K562 (cell line): ENCODE measurements around the gene PTGR2. TPM values are rescaled to one million over a fixed set of nuclear protein-coding genes. Genes with fewer than 3 reads are reported as not detected.

Source experiments
- CC2D1A ChIP-seq: fragments of 450-650 bp; IDR thresholded peaks from 2 replicates; pipeline ENCODE4 v1.6.1; 2017; ENCODE audit warnings: mild to moderate bottlenecking
- CEBPZ ChIP-seq: fragments of 150-350 bp; IDR thresholded peaks from 2 replicates; pipeline ENCODE4 v1.6.1; 2014; ENCODE audit warnings: low read depth, mild to moderate bottlenecking, low read length, borderline replicate concordance
- HMGXB4 ChIP-seq: sonication (generic); formaldehyde crosslinking; IDR thresholded peaks from 2 replicates; pipeline ENCODE4 v1.8.1; 2023; ENCODE audit warnings: mild to moderate bottlenecking, missing genetic modification reagents
- HSF4 ChIP-seq: fragments of 250-450 bp; sonication (Bioruptor Pico); IDR thresholded peaks from 2 replicates; pipeline ENCODE4 v2.1.2; 2022; ENCODE audit warnings: mild to moderate bottlenecking, moderate library complexity, borderline replicate concordance
- ILK ChIP-seq: fragments of 450-650 bp; IDR thresholded peaks from 2 replicates; pipeline ENCODE4 v1.6.1; 2016; ENCODE audit warnings: missing genetic modification characterization, low read depth, mild to moderate bottlenecking, missing compliant biosample characterization, moderate library complexity, borderline replicate concordance
- IRF2 ChIP-seq: sonication (generic); formaldehyde crosslinking; IDR thresholded peaks from 2 replicates; pipeline ENCODE4 v1.8.1; 2022; ENCODE audit warnings: mild to moderate bottlenecking, missing genetic modification reagents
- MED1 ChIP-seq: sonication (generic); formaldehyde crosslinking; IDR thresholded peaks from 2 replicates; pipeline ENCODE4 v1.8.1; 2023; ENCODE audit warnings: missing genetic modification reagents, borderline replicate concordance
- MTA2 ChIP-seq: fragments of 450-650 bp; IDR thresholded peaks from 2 replicates; pipeline ENCODE4 v1.6.1; 2016; ENCODE audit warnings: low read depth
- NFYB ChIP-seq: IDR thresholded peaks from 2 replicates; pipeline ENCODE4 v1.6.1; 2011; ENCODE audit warnings: mild to moderate bottlenecking, moderate library complexity; ENCODE audit not compliant: insufficient read length; ENCODE audit errors: extremely low read depth
- PHTF2 ChIP-seq: fragments of 250-450 bp; sonication (Bioruptor Pico); IDR thresholded peaks from 2 replicates; pipeline ENCODE4 v1.5.0; 2021; ENCODE audit warnings: mild to moderate bottlenecking
- RBM14 ChIP-seq: fragments of 200-400 bp; formaldehyde crosslinking; IDR thresholded peaks from 2 replicates; pipeline ENCODE4 v1.6.1; 2018; ENCODE audit warnings: low read depth, mild to moderate bottlenecking, low read length, moderate library complexity, borderline replicate concordance; ENCODE audit not compliant: insufficient read depth
- SETDB1 ChIP-seq: IDR thresholded peaks from one replicate; pipeline ENCODE4 v1.6.1; 2012; ENCODE audit warnings: low read length, control low read depth, inconsistent platforms
- ZC3H11A ChIP-seq: IDR thresholded peaks from 2 replicates; pipeline ENCODE4 v1.6.1; 2012; ENCODE audit warnings: low read depth, low read length, improper control_type of control experiment
- ZNF143 ChIP-seq: sonication (generic); formaldehyde crosslinking; IDR thresholded peaks from 2 replicates; pipeline ENCODE4 v1.9.0; 2022; ENCODE audit warnings: mild to moderate bottlenecking, missing genetic modification reagents
- ZNF217 ChIP-seq: sonication (generic); formaldehyde crosslinking; IDR thresholded peaks from 2 replicates; pipeline ENCODE4 v1.8.0; 2022; ENCODE audit warnings: mild to moderate bottlenecking, missing genetic modification reagents
- ZNF384 ChIP-seq: IDR thresholded peaks from 2 replicates; pipeline ENCODE4 v1.6.1; 2012; ENCODE audit warnings: low read depth, low read length, improper control_type of control experiment
- ZNF511 ChIP-seq: sonication (generic); formaldehyde crosslinking; IDR thresholded peaks from 2 replicates; pipeline ENCODE4 v1.8.0; 2022; ENCODE audit warnings: mild to moderate bottlenecking, missing genetic modification reagents
- ZNF561 ChIP-seq: fragments of 450-650 bp; formaldehyde crosslinking; conservative IDR thresholded peaks from 2 replicates; pipeline ENCODE4 v1.4.0; 2020; ENCODE audit warnings: mild to moderate bottlenecking, moderate library complexity
- ZNF589 ChIP-seq: fragments of 200-800 bp; sonication (Bioruptor generic); IDR thresholded peaks from 2 replicates; pipeline ENCODE4 v1.6.1; 2016; ENCODE audit warnings: low read depth, missing genetic modification characterization, missing compliant biosample characterization
- ZNF785 ChIP-seq: fragments of 250-450 bp; sonication (Bioruptor Pico); IDR thresholded peaks from 2 replicates; pipeline ENCODE4 v1.4.0; 2020; ENCODE audit warnings: mild to moderate bottlenecking
- polyA plus RNA-seq, 8 experiments: library from polyadenylated mRNA; depleted of rRNA in 4 of 8; stranded (reverse) in 5 of 8; unstranded in 3 of 8; fragments of >200 nt; fragmentation: Nextera tagmentation in 2 of 8; fragmentation: Illumina TruSeq in 1 of 8; extraction: Ambion mirVana in 2 of 8; extraction: Trizol in 1 of 8; gene quantifications; 2 replicates each; pipeline versions ENCODE4 v1.2.1 to v1.2.3, GENCODE V29; 2011 to 2014; ENCODE audit warnings: inconsistent platforms in 1 of 8, missing spikeins in 1 of 8
- total RNA-seq, 7 experiments: library from RNA; depleted of rRNA in 6 of 7; stranded (reverse); fragments of >200 nt in 6 of 7; fragmentation: Illumina TruSeq in 2 of 7; extraction: Trizol in 2 of 7; gene quantifications; 2 replicates each; pipeline versions ENCODE4 v1.2.1 to v1.2.3, GENCODE V29; 2011 to 2021; ENCODE audit warnings: low replicate concordance in 1 of 7
- TF ChIP-seq, protein P1 (sequence below): fragments of 250-450 bp; sonication (Bioruptor Pico); IDR thresholded peaks from 2 replicates; pipeline ENCODE4 v1.5.0; 2021
- TF ChIP-seq, protein P2 (sequence below): fragments of 450-650 bp; formaldehyde crosslinking; IDR thresholded peaks from 2 replicates; pipeline ENCODE4 v1.4.0; 2020; ENCODE audit warnings: mild to moderate bottlenecking, moderate library complexity

PTGR2 gene
- total and polyA plus RNA-seq, 9 of the 15 experiments (the other 6 are each of a cell fraction or from before 2014, with no cell fraction given): 7.4 to 23.0 (median 13.0) TPM

DNA sequence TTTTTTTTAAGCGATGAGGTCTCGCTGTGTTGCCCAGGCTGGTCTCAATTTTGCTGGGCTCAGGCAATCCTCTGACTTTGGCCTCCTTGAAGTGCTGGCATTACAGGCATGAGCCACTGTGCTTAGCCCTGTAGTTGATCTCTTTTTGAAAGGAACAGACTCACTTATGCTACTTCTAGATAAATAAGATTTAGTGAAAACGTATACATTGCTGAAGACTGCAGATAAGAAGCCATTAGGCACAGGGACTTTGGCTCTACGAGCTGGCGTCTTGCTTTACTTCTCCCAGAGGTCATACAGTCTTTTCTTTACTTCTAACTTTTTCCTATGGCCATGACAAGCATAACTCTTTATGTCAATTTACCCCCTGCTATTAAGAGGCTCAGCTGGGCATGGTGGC lies 9.4 kb downstream of the PTGR2 start (continued):
- TF ChIP-seq CEBPZ (no peak), ZNF561 (CRISPR knock-in tag) (no peak), HMGXB4 (CRISPR knock-in tag) (no peak), HSF4 (CRISPR knock-in tag) (no peak), MED1 (CRISPR knock-in tag) (no peak), PHTF2 (CRISPR knock-in tag) (no peak), IRF2 (CRISPR knock-in tag) (no peak), CC2D1A (peak; percentile 77; the same call in 1 of the 2 replicates), ZNF589 (CRISPR knock-in tag) (no peak), MTA2 (peak; percentile 80), ZNF217 (CRISPR knock-in tag) (no peak), ZNF384 (no peak), ZC3H11A (no peak), ZNF785 (CRISPR knock-in tag) (no peak), SETDB1 (no peak), ZNF143 (CRISPR knock-in tag) (no peak), ZNF511 (CRISPR knock-in tag) (no peak), ILK (tag) (no peak), NFYB (no peak), RBM14 (no peak)
- TF ChIP-seq, protein P1, sequence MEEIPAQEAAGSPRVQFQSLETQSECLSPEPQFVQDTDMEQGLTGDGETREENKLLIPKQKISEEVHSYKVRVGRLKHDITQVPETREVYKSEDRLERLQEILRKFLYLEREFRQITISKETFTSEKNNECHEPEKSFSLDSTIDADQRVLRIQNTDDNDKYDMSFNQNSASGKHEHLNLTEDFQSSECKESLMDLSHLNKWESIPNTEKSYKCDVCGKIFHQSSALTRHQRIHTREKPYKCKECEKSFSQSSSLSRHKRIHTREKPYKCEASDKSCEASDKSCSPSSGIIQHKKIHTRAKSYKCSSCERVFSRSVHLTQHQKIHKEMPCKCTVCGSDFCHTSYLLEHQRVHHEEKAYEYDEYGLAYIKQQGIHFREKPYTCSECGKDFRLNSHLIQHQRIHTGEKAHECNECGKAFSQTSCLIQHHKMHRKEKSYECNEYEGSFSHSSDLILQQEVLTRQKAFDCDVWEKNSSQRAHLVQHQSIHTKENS: no peak
- TF ChIP-seq, protein P2, sequence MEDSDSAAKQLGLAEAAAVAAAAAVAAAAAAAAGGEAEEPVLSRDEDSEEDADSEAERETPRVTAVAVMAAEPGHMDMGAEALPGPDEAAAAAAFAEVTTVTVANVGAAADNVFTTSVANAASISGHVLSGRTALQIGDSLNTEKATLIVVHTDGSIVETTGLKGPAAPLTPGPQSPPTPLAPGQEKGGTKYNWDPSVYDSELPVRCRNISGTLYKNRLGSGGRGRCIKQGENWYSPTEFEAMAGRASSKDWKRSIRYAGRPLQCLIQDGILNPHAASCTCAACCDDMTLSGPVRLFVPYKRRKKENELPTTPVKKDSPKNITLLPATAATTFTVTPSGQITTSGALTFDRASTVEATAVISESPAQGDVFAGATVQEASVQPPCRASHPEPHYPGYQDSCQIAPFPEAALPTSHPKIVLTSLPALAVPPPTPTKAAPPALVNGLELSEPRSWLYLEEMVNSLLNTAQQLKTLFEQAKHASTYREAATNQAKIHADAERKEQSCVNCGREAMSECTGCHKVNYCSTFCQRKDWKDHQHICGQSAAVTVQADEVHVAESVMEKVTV: no peak
